RWPE2 (cell line): Measurements from ENCODE around the gene REEP5.

Experiments used
- ATAC-seq: fragments of 200-7000 bp; cut with Tn5 transposase; 3 replicates; pipeline ENCODE4 v1.9.1; 2021; ENCODE audit warnings: low read depth
- DNase-seq: peaks from one replicate; pipeline ENCODE4 v3.0.0-alpha.2; 2020; ENCODE audit warnings: low spot score
- H3K27ac ChIP-seq: fragments of 450-650 bp; 2 replicates; pipeline ENCODE4 v1.5.1; 2017; ENCODE audit warnings: mild to moderate bottlenecking; ENCODE audit not compliant: poor library complexity, severe bottlenecking
- H3K27me3 ChIP-seq: fragments of 250-450 bp; sonication (Bioruptor Pico); 2 replicates; pipeline ENCODE4 v1.5.1; 2021; ENCODE audit warnings: mild to moderate bottlenecking, moderate library complexity; ENCODE audit not compliant: insufficient read depth, poor library complexity, severe bottlenecking
- H3K36me3 ChIP-seq: fragments of 250-450 bp; sonication (Bioruptor Pico); 2 replicates; pipeline ENCODE4 v1.5.1; 2020; ENCODE audit warnings: low read depth, mild to moderate bottlenecking, moderate library complexity
- H3K4me1 ChIP-seq: fragments of 250-450 bp; sonication (Bioruptor Pico); 2 replicates; pipeline ENCODE4 v1.5.1; 2021; ENCODE audit warnings: mild to moderate bottlenecking, moderate library complexity; ENCODE audit not compliant: insufficient read depth, poor library complexity, severe bottlenecking
- H3K4me3 ChIP-seq: fragments of 250-450 bp; sonication (Bioruptor Pico); 2 replicates; pipeline ENCODE4 v1.5.1; 2021; ENCODE audit warnings: mild to moderate bottlenecking, moderate library complexity; ENCODE audit not compliant: severe bottlenecking
- H3K9me3 ChIP-seq: fragments of 250-450 bp; sonication (Bioruptor Pico); 2 replicates; pipeline ENCODE4 v1.5.1; 2021; ENCODE audit warnings: mild to moderate bottlenecking, moderate library complexity; ENCODE audit not compliant: severe bottlenecking
- CTCF ChIP-seq: fragments of 450-650 bp; IDR thresholded peaks from one replicate; pipeline ENCODE4 v1.5.1; 2017; ENCODE audit warnings: mild to moderate bottlenecking, moderate library complexity; ENCODE audit not compliant: poor library complexity, severe bottlenecking

Gene REEP5

GRCh38 chr5:112846556-112846955 is 75.5 kb downstream of the REEP5 start:
- H3K27ac ChIP-seq = no peak overlapping the region
- no peak for TF ChIP-seq CTCF
- no peak for DNase-seq
- no peaks in the 10 kb centered on the region for H3K27me3 ChIP-seq
- no peak overlapping the region for H3K4me3 ChIP-seq
- H3K9me3 ChIP-seq = no peaks in the 10 kb centered on the region
- no peak for ATAC-seq
- H3K4me1 ChIP-seq = peaks cover 5% of the 10 kb centered on the region
- no peaks in the 10 kb centered on the region for H3K36me3 ChIP-seq

- Histone ChIP-seq H3K27me3 (no peaks in the 10 kb centered on the region), H3K36me3 (no peaks in the 10 kb centered on the region), H3K4me3 (no peak overlapping the region), H3K27ac (no peak overlapping the region), H3K4me1 (peaks cover 5% of the 10 kb centered on the region), H3K9me3 (no peaks in the 10 kb centered on the region)
- no peak for TF ChIP-seq CTCF
- ATAC-seq = no peak
- no peak for DNase-seq
Observed at GRCh38 chr5:112844489-112844888, 77.5 kb downstream of the REEP5 start.

DNA sequence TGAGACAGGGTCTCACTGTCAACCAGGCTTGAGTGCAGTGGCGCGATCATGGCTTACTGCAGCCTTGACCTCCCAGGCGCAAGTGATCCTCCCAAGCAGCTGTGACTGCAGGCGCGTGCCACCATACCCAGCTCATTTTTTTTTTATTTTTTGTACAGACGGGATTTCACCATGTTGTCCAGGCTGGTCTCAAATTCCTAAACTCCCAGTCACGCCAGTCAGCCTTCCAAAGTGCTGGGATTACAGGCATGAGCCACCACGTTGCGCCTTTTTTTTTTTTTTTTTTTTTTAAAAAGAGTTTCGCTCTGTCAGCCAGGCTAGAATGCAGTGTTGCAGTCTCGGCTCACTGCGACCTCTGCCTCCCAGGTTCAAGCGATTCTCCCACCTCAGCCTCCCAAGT is 88.1 kb downstream of the REEP5 start:
- H3K27me3 ChIP-seq = no peaks in the 10 kb centered on the region
- ATAC-seq = no peak
- H3K4me1 ChIP-seq = no peaks in the 10 kb centered on the region
- no peak overlapping the region for H3K4me3 ChIP-seq
- H3K9me3 ChIP-seq = no peaks in the 10 kb centered on the region
- no peak overlapping the region for H3K27ac ChIP-seq
- DNase-seq = no peak
- peaks cover 32% of the 10 kb centered on the region for H3K36me3 ChIP-seq
- no peak for TF ChIP-seq CTCF

- no peaks in the 10 kb centered on the region for H3K27me3 ChIP-seq
- DNase-seq (no peak), ATAC-seq (no peak)
- no peak overlapping the region for H3K27ac ChIP-seq
- no peak overlapping the region for H3K4me3 ChIP-seq
- no peaks in the 10 kb centered on the region for H3K4me1 ChIP-seq
- no peak for TF ChIP-seq CTCF
- peaks cover 39% of the 10 kb centered on the region for H3K36me3 ChIP-seq
- no peaks in the 10 kb centered on the region for H3K9me3 ChIP-seq
Observed at GRCh38 chr5:112830378-112830777, 91.6 kb downstream of the REEP5 start.
